Globus pallidus (tissue), 1 donor: ENCODE data around the gene SLC6A1.
A peak's percentile ranks its signal among the peaks of the same experiment; 100 is the strongest.
"Not testable (repeated sequence)": the region's sequence is repeated elsewhere in the genome, so short reads cannot be mapped to it uniquely, and the experiment has no call there.

Source experiments
- DNase-seq: peaks from one replicate; pipeline ENCODE4 v3.0.0-alpha.2; 2015; ENCODE audit warnings: low spot score

Gene SLC6A1

DNA sequence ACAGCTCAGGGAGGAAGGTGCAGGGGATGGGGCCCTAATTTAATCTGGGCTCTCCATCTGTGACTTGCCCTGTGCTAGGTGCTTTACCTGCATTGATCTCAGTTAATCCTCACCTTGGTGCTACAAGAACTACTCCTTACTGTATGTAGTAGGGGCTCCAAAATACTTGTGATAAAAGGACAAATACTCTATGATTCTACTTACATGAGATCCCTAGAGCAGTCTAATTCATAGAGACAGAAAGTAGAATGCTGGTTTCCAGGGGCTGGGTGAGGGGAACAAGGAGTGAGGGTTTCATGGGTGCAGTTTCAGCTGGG is 67.2 kb downstream of the SLC6A1 start:
- no peak for DNase-seq

DNA sequence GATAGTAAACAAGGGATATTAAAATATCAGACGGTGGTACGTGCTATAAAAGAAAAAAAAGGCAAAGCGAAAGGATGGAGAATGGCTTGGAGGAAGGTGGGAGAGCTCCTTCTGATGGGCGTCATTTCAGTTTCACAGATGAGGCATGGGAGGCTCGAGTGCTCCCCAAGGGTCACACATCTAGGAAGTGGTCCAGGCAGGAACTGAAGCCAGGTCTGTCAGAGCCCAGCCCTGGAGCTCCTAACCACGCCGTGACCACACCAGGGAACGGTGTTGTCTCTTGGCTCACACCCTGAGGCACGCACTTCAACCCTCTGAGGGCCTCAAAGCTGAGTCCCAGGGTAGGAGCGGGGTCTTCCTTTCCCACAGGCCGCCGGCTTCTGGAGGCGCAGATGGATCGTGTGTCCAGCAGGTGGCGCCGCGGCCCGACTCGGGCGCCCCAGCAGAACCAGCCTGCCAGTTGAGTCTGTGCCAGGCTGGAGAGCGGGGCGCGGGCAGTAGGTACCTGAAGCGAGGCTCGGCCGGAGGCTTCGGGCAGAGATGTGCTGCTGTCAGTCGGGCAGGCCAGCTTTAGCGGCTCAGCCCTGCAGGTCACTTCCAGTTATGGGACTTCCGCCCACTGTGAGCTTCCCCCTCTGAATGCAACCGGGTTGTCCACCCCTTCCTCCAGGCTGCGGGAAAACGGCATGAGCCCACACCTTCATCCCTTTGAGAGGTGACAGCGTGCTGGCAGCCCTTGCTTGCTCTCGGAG is 68.1 kb downstream of the SLC6A1 start:
- peak; percentile 43 for DNase-seq

DNA sequence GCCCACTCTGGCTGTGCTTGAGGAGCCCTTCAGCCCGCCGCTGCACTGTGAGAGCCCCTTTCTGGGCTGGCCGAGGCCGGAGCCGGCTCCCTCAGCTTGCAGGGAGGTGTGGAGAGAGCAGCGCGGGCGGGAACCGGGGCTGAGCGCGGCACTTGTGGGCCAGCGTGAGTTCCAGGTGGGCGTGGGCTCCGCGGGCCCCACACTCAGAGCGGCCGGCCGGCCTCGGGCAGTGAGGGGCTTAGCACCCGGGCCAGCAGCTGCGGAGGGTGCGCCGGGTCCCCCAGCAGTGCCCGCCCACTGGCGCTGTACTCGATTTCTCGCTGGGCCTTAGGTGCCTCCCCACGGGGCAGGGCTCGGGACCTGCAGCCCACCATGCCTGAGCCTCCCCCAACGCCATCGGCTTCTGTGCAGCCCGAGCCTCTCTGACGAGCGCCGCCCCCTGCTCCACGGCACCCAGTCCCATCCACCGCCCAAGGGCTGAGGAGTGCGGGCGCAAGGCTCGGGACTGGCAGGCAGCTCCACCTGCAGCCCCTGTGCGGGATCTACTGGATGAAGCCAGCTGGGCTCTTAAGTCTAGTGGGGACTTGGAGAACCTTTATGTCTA is 68.8 kb downstream of the SLC6A1 start:
- DNase-seq, result not testable (repeated sequence)

DNA sequence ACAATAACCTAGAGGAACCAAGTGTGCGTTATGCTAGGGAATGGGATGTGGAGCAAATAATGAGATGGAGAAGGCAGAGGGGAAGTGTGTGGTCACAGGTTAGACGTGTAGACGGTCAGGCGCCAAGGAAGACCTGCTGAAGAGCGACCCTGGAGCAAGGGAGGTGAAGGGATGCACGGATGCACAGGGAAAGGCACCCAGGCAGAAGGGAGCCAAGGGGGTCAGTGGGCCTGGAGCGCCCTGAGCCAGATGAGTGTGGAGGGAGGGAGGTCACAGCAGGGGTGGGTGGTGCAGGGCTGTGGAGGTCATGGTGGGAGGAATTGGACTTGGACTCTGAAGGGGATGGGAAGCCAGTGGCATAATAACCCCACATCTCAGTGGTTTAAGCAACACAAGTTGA is 70.2 kb downstream of the SLC6A1 start:
- no peak for DNase-seq

DNA sequence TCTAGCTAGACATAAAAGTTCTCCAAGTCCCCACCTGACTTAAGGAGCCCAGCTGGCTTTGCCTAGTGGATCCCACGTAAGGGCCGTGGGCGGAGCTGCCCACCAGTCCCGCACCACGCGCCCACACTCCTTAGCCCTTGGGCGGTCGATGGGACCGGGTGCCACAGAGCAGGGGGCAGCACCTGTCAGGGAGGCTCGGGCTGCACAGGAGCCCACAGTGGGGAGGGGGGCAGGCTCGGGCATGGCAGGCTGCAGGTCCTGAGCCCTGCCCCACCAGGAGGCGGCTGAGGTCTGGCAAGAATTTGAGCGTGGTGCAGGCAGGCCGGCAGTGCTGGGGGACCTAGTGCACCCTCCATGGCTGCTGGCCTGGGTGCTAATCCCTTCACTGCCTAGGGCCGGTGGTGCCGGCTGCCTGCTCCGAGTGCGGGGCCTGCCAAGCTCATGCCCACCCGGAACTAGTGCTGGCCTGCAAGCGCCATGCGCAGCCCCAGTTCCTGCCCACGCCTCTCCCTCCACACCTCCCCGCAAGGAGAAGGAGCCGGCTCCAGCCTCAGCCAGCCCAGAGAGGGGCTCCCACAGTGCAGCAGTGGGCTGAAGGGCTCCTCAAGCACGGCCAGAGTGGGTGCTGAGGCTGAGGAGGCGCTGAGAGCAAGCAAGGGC is 78.7 kb downstream of the SLC6A1 start:
- DNase-seq, result no peak

DNA sequence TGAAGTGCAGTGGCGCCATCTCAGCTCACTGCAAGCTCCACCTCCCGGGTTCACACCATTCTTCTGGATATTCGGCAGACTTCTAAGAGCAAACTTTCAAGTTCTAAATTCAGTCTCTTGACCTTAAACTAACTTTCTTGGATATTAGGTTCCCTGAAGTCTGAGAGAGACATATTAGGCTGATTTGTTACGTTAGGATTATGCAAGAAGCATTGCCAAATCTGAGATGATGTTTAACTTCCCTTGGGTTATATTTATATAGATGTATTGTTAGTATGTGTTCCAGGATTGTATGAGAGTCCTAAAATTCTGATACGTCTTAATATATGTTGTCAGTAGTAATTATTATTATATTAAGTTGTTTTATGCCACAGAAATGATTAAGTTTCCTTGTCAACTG is 80.1 kb downstream of the SLC6A1 start:
- DNase-seq, result no peak

DNA sequence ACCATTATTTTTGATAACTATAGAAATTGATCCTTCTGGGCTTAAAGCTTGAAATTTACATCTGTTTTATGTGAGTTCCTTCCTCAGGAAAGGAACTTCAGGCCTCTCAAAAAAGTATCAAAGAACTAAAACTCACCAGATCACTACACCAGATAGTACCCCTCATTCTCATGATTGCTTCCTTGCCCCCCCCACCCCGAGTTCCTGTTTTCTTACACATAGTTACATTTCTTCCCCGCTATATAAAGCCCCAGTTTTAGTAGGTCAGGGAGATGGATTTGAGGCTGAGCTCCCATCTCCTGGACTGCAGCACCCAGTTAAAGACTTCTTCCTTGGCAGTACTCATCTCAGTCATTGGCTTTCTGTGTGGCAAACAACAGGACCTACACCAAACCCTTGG is 81.5 kb downstream of the SLC6A1 start:
- DNase-seq, result no peak

DNA sequence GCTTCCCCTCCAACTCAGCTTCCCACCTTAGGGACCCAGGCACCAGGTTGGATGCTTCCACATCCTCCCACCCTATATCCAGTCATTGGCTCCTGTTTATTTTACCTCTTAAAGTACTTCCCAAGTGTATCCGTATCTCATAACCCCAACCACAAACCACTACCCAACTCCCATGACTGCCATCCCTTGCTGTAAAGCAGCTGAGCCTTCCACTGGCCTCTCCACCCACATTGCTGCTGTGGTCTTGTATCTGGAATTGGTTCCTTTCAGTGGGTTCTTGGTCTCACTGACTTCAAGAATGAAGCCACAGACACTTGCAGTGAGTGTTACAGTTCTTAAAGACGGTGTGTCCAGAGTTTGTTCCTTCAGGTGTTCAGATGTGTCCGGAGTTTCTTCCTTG is 81.9 kb downstream of the SLC6A1 start:
- no peak for DNase-seq

DNA sequence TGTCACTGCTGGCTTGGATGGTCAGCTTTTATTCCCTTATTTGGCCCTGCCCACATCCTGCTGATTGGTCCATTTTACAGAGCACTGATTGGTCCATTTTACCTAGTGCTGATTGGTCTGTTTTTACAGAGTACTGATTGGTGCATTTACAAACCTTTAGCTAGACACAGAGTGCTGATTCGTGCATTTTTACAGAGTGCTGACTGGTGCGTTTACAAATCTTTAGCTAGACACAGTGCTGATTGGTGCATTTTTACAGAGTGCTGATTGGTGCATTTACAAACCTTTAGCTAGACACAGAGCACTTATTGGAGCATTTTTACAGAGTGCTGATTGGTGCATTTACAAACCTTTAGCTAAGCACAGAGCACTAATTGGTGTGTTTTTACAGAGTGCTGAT is 82.6 kb downstream of the SLC6A1 start:
- not testable (repeated sequence) for DNase-seq

DNA sequence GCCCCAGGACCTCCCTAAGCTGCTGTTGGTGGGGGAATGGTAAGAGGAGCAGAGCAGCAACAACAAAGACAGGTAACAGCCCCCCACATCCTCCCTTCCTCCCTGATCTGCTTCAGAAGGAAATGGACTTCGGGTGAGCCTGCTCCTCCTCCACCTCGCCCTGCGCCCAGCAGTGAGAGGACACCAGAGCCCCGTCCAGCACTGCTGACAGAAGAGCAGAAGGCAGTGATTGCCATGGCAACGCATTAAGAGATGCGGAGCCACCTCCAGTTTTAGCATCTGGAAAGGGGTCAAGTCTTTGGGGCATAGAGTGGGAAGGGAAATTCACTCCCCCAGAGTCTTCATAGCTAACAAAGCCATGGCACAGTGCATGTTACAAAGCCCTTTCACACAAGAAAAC is 84.2 kb downstream of the SLC6A1 start:
- DNase-seq, result no peak

DNA sequence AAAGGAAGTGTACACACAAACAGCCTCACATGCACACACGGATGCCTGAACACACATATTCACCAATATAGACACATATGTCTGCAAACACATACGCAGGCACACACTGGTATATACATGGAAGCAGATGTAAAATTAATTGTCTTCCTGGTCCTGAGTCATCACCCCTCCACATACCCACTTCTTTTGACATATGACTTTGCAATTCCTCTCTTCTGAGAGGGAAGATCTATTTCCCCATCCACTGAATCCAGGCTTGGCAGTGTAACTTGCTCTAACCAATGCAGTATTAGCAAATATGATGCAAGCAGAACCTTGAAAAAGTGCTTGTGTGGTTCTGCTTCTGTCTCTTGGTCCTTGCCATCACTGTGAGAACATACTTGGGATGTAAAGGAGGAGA is 84.9 kb downstream of the SLC6A1 start:
- DNase-seq, result no peak

DNA sequence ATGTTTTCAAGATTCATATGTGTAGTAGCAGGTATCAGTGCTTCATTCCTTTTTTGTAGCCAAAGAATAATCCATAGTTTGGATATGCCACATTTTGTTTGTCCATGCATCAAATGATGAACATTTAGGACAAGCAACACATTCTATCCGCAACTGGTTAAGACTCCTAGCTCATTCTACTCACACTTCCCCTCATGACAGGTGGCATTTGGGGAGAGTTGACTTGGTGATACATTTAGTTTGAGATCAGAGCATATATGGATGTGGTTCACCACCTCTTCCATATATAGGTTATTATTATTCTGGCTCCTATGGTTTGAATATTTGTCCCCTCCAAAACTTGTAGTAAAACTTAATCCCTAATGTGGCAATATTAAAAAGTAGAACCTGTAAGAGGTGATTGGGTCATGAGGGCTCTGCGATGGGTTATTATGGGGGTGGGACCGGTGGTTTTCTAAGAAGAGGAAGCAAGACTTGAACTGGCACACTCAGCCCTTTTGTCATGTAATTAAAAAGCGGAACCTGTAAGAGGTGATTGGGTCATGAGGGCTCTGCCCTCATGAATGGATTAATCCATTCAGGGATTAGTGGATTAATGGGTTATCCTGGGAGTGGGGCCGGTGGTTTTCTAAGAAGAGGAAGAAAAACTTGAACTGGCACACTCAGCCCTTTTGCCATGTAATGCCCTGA is 86.4 kb downstream of the SLC6A1 start:
- DNase-seq, result no peak

DNA sequence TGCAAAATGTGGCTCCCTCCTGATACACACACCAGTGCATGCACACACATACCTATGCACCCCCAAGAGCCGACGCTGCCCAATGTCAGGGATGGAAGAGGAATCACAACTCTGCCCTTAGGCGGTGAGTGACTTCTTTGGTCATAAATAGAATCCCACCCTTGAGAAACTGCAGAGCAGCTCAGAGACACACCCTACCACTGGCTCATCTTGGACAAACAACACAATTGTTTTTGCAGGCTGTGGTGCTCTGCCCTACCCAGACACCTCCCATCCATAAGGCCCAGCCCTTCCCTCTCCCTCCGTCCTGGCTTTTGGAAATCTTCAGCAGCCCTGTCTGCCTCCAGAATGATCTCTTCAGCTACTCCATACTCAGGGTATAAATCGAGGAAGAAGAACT is 87.9 kb downstream of the SLC6A1 start:
- DNase-seq, result no peak

DNA sequence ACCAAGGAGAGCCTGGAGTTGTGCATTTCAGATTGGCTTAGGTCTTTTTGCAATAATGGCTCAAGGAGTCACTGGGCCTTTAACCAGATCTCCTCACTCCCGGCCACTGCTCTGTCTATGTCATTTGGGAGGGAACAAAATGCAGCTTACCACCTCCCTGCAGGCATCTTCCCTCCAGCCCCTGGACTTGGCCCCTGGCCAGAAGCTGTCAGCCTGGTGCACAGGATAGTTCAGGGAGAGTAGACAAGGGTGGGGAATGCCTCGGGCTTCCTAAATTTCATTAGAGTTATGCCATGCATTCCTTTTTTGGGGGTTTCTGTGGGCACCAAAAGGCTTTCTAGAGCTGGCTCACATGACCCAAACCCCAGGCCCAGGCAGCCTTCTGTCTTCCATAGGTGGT is 91.5 kb downstream of the SLC6A1 start:
- no peak for DNase-seq

DNA sequence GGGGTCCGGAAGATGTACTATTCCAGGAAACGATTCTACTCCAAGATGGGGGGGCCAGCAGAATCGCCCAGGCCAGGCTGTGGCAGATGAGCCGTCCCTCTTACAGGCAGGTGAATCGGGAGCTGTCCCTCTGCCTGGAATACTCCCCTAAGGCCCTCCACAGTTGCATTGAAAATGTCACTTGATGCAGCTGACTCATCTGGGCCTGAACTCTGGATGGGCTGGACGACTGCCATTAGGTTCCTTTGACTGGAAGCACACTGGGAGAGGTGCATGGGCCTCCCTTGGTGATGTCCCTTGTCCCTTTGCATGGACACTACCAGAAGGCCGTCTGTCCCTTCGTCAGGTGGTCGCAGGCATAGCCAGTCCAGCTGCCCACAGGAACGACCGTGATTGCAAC is 92.1 kb downstream of the SLC6A1 start:
- DNase-seq, result no peak

DNA sequence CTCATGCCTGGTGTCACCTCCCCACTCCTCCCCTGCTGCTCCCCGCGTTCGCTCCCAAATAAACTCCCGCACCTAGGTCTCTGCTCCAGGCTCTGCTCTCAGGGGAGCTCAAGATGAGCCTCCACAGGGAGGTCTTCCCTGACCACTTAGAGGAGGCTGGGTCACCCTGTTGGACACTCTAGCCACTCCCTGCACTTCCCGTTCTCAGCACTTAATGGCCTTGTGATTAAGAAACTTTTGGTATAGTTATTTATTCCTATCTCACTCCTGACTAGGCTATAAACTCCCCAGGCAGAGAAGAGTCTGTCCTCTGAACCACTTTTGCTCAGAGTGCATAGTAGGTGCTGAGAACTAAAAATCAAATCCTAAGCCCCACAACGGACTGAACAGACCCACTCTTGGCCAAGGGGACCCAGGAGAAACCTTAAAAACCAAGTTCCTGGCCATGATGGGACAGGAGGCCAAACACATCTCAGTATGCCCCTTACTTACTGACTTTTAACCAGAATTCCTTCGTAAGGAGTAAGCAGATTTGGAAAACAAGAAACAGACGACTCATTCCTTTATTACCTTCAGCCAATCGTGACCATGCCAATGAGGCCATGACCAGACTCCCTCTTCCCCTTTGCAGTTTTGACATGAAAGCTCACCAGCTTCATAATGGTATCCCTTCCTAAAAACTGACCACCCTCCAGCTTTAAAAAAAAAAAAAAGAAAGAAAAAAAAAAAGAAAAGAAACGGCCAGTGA is 92.7 kb downstream of the SLC6A1 start:
- DNase-seq, result no peak

DNA sequence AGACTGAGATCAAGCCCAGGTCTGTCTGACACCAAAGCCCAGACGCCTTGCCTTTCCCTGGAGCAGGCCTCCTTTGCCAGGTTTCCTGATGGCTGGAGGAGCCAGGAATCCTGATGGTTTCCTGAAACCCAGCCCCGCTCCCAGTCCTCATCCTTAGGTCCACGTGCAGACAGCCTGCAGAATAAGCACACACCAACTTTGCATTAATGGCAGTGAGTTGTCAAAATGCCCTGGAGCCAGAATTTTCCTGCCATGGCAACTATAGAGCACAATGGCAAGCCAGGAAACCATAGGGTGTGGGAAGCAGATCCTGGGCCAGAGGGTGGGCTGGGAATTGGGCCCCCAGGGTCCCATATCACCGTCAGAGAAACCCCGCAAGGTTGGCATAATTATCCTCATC is 94.3 kb downstream of the SLC6A1 start:
- no peak for DNase-seq

DNA sequence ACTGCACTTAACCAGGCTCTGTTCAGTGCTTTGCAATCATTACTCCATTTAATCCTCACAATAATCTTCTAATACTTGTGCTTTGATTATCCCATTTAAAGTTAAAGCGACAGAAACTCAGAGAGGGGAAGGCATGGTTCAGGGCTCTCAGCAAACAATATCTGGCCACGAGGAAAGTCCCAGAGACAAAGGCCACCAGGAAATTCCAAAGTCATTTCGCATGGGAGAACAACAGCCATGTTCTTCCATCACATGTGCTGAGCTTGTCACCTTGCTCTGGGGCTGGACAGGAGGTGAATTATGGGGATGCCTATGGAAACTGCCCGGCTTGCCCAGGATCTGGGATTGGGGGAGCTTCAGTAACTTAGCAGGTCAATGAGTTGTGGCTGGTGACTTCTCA is 95.5 kb downstream of the SLC6A1 start:
- no peak for DNase-seq

DNA sequence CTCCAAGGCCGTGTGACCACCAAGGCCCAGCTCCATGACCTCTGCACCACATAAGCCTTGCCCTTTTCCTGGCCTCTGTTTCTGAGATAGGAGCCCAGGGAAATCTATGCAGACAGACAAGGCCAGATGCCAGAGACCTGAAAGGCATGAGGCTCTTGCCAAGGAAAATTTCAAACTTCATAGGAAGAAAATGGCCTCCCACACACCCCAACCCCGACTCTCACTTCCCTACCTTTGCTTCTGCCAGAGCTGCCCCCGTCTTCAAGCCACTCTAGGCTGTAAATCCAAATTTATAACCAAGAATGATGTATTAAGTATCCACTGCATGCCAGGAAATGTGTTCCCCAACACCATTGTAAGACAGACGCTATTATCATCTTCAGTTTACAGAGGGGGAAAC is 96.3 kb downstream of the SLC6A1 start:
- no peak for DNase-seq
